Measurements from ENCODE around the gene GIPR.

GRCh38 chr19:45632468-45633196 is 35.4 kb upstream of the GIPR start:
- no peak for TF ChIP-seq EZH2 (IDR thresholded peaks at IDR 0.05; ENCODE audit: insufficient read depth, poor library complexity, severe bottlenecking)
- no peak for TF ChIP-seq EZH2phosphoT487 (IDR thresholded peaks at IDR 0.05; ENCODE audit: insufficient read depth, low read depth)

All from GM23248 (cell line).